Measurements from ENCODE around the gene CCN5.

CCN5 gene

DNA sequence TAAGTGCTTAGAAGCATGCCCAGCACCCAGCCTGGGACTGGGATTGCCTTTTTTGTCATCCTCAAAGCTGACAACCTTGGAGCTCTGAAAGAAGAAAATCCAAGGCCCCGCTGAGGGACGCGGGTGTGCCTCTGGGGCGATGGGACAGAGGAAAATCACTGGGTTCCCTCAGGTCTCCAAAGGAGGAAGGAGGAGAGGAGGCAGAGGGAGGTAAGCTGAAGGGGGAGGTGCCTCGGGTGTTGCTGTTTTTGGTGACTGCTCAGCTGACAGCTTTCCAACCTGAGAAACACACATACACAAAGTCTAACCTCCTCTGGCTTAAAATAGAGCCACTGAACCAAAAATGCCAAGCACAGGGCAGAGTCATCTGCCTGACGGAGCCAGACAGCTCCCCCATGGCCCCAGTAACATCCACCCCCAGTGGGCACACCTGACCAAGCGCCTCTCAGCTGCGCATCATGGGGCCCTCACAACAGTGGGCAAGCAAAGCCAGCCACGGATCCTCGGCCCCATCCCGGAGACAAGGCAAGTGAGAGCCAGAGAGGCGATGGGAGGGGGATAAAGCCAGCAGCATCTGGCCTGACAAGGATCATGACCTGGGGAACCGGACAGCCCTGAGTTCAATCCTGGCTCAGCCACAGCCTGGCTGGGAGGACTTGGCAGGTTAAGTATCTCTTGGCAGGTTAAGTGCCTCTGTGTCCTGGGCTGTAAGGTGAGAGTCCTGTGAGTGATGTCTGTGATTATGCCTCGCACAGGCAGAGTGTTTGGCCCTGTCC, 27.3 kb downstream of the CCN5 start:
- no peak for DNase-seq
- Mint-ChIP-seq H3K4me1 (ENCODE audit: low read depth in 2 of 2) (peaks cover 0 to 4% of the 10 kb centered on the region in 2 donors), H3K9me3 (no peaks in the 10 kb centered on the region), H3K4me3 (no peak overlapping the region), H3K27ac (no peak overlapping the region), H3K27me3 (peaks cover 37 to 57% of the 10 kb centered on the region in 2 donors), H3K36me3 (ENCODE audit: insufficient read depth) (no peaks in the 10 kb centered on the region)
- no peak for ATAC-seq (replicated peaks)

DNA sequence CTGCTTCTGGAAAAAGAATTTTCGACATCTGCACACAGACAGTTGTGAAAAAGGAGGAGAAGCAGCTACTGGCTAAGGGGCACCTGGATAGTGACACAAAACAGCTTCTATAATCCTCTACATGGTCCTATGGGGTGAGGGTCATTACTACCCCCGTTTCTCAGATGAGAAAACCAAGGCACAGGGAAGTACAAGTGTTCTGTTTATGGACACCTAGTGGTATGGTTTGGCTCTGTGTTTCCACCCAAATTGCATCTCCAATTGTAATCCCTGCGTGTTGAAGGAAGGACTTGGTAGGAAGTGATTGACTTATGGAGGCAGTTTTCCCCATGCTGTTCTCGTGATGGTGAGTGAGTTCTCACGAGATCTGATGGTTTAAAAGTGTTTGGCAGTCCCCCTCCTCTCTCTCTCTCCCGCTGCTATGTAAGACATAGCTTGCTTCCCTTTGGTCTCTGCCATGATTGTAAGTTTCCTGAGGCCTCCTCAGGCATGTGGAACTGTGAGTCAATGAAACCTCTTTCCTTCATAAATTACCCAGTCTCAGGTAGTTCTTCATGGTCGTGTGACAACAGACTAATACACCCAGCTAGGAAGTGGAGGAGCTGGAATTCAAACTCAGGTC, 28.0 kb downstream of the CCN5 start:
- Mint-ChIP-seq H3K27ac (no peak overlapping the region), H3K4me1 (ENCODE audit: low read depth in 2 of 2) (peaks cover 0 to 5% of the 10 kb centered on the region in 2 donors), H3K9me3 (no peaks in the 10 kb centered on the region), H3K27me3 (peaks cover 39 to 64% of the 10 kb centered on the region in 2 donors), H3K36me3 (ENCODE audit: insufficient read depth) (no peaks in the 10 kb centered on the region), H3K4me3 (no peak overlapping the region)
- DNase-seq (no peak), ATAC-seq (replicated peaks) (no peak)

DNA sequence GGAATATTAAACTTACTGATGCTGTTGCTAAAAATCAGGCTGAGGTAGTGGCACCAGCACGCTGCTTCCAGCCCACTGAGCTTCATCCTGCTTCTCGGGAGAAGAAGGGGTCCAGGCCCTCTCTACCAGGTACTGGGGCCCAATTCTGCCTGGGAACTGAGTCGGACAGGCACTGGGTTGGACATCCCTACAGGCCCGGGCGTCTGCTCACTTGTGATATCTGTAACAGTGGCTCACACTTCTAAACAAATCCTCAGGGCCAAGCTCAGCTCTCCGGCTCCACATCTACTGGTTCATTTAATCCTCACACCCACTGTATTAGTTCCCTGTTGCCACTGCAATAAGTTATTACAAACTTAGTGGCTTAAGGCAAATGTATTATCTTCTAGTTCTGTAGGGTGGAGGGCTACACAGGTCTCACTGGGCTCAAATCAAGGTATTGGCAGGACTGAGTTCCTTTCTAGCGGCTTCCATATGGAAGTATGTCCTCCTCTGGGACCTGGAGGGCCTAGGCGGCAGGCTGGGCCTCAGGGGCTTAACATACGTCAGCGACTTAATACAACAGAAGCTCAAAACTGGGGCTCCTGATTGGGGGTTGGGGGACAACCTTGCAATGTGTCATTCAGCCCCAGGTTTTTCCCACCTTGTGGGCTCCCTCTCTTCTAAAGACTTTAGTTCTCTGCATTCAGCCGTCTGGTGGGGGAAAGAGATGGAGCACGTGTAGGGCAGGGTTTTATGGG, 28.9 kb downstream of the CCN5 start:
- Mint-ChIP-seq H3K36me3 (ENCODE audit: insufficient read depth) (no peaks in the 10 kb centered on the region), H3K27ac (no peak overlapping the region), H3K27me3 (peaks cover 44 to 69% of the 10 kb centered on the region in 2 donors), H3K4me3 (no peak overlapping the region), H3K9me3 (no peaks in the 10 kb centered on the region), H3K4me1 (ENCODE audit: low read depth in 2 of 2) (peaks cover 0 to 3% of the 10 kb centered on the region in 2 donors)
- ATAC-seq (replicated peaks) = no peak
- DNase-seq = no peak

DNA sequence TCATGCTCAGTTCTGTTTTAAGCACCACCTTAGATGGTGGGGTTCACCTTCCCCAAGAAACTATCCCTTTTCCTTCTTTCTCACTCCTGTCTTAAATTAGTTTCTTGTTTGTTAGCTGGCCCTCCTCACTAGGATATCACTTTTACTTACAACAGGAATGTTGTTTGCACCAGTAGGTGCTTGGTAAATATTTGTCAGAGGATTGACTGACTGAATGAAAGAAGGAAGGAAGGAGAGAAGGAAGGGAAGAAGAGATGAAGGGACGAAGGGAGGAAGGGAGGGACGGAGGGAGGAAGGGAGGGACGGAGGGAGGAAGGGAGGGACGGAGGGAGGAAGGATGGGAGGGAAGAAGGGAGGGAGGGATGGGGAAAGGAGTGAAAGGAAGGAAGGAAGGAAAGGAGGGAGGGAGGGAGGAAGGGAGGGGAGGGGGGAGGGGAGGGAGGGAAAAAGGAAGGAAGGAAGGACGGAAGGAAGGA, 30.0 kb downstream of the CCN5 start:
- DNase-seq (no peak), ATAC-seq (replicated peaks) (no peak)
- H3K4me1 Mint-ChIP-seq (ENCODE audit: low read depth in 2 of 2) = peaks cover 0 to 3% of the 10 kb centered on the region in 2 donors
- H3K9me3 Mint-ChIP-seq = no peaks in the 10 kb centered on the region
- peak overlapping the region; percentile 7 to 60 for H3K4me3 Mint-ChIP-seq
- no peak overlapping the region for H3K27ac Mint-ChIP-seq
- H3K27me3 Mint-ChIP-seq = peaks cover 52 to 79% of the 10 kb centered on the region in 2 donors
- H3K36me3 Mint-ChIP-seq (ENCODE audit: insufficient read depth) = no peaks in the 10 kb centered on the region

DNA sequence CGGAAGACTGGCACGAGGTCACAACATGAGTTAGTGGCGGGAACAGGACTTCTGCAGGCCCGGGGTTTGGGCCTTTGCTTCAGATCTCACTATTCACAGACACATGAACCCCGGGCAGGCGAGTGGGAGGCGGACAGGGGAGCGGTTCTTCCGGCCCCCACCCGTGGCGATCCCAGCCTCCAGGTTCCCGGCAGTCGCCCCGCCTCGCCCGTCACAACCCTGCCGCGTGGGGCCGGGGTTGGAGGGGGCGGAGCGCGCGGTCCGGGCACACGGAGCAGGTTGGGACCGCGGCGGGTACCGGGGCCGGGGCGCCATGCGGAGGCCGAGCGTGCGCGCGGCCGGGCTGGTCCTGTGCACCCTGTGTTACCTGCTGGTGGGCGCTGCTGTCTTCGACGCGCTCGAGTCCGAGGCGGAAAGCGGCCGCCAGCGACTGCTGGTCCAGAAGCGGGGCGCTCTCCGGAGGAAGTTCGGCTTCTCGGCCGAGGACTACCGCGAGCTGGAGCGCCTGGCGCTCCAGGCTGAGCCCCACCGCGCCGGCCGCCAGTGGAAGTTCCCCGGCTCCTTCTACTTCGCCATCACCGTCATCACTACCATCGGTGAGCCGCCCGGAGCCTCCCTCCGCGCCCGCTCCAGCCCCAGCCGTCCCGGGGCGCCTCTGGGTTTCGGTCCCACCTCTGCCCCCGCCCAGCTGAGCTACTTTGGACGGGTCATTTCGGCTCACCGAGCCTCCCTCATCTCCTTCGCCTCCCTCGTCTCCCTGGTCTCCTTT, 30.6 kb downstream of the CCN5 start, which contains the start of gene KCNK15:
KCNK15 (plus strand) TSS at position 268 of the 769 bp plus-strand sequence; CDS start at position 314, 46 bp downstream.
- Mint-ChIP-seq H3K27me3 (peaks cover 54 to 82% of the 10 kb centered on the region in 2 donors), H3K36me3 (ENCODE audit: insufficient read depth) (no peaks in the 10 kb centered on the region), H3K27ac (no peak within 1 kb of the TSS), H3K4me1 (ENCODE audit: low read depth in 2 of 2) (peaks cover 0 to 3% of the 10 kb centered on the region in 2 donors), H3K9me3 (no peaks in the 10 kb centered on the region), H3K4me3 (peak within 1 kb of the TSS; percentile 7 to 60)
- ATAC-seq (replicated peaks) (peak; percentile 76), DNase-seq (peak; percentile 6 to 8 (median 8))

DNA sequence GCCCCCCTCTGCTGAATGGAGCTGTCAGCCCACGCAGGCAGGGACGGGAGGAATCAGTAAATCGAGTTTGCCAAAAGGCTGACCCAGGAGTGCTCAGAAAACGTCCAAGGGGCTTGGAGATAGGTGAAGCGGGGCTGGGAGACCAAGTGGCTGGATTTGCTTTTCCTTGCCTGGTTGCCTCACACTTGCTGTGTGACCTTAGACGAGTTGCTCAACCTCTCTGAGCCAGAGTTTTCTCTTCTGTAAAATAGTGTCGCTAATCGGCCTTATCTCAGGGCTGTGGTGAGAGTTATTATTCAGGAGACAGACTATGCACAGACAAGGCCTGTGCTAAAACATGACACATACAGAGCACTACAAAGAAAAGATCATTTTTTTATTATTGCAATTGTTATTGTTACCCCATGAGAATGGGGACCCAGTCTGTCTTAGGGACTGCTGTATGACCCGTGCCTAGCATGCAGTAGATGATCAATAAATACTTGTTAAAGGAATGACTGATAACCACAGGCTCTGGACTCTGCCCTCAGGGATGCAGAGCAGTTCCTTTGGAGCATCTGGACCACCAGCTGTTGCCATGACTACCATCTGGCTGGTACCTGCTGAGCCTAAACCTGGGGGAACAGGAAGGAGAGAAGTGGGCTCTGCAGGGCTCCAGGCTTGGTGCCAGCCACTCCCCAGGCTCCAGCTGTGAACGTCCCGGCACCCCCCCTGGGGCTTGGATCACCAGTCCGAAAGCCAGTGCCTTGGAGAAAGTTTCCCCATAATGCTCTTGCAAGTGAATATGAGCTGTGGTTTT, 31.4 kb downstream of the CCN5 start:
- Mint-ChIP-seq H3K4me1 (ENCODE audit: low read depth in 2 of 2) (peaks cover 0 to 3% of the 10 kb centered on the region in 2 donors), H3K27ac (no peak overlapping the region), H3K36me3 (ENCODE audit: insufficient read depth) (no peaks in the 10 kb centered on the region), H3K9me3 (no peaks in the 10 kb centered on the region), H3K27me3 (peaks cover 62 to 90% of the 10 kb centered on the region in 2 donors), H3K4me3 (peak overlapping the region; percentile 7 to 60)
- DNase-seq (no peak), ATAC-seq (replicated peaks) (no peak)

DNA sequence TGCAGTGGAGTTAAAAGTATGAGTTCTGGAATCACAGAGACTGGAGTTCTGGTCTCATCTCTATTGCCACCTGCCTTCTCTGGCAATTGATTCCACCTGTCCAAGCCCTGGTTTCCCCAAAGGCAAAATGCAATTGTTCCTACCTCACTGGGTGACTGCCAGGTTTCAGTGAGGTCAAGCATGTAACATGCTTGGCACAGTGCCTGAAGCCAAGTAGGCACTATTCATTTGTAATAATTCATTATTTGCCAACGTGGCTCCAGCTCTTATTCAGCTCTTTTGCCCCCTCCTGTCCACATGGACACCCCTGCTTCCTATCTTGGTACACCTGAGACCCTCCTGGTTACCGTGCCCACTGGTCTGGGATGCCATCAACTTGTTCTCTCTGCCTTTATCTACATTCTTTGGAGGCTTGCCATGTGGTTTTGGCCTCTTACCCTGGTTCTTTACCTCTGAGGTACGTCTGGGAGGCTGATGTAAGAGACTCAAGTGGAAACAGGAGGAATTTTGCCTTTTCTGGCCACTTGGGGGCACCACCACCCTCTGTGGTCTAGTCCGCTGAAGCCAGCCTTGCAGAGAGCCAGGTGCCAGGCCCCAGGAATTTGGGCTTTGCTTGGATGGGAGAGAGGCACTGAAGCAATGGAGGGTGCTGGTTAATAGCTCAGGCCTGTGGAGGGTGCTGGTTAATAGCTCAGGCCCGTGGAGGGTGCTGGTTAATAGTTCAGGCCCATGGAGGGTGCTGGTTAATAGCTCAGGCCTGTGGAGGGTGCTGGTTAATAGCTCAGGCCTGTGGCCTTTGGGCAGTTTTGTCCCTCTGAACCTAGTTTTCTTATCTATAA, 32.2 kb downstream of the CCN5 start:
- H3K27ac Mint-ChIP-seq = no peak overlapping the region
- H3K36me3 Mint-ChIP-seq (ENCODE audit: insufficient read depth) = no peaks in the 10 kb centered on the region
- DNase-seq = peak; percentile 34 to 40 (median 35)

DNA sequence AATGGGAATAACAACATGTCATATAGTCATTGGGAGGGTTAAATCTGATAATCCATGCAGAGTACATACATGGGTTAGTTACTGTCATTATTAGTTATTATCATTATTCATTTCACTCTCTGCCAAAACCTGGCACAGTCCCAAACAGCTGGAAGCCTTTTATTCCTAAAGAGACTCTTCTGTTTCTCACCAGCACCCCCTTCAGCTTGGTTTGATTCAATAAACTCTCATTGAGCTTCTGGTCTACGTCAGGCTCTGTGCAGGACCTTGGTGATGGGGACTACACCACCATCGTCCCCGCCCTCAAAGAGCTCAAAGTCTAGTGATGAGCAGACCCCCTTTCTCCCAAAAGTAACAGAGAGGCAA, 32.8 kb downstream of the CCN5 start:
- Mint-ChIP-seq H3K9me3 (no peaks in the 10 kb centered on the region), H3K27ac (no peak overlapping the region), H3K27me3 (peaks cover 62 to 82% of the 10 kb centered on the region in 2 donors), H3K4me1 (ENCODE audit: low read depth in 2 of 2) (peaks cover 0 to 3% of the 10 kb centered on the region in 2 donors), H3K36me3 (ENCODE audit: insufficient read depth) (no peaks in the 10 kb centered on the region), H3K4me3 (no peak overlapping the region)
- no peak for ATAC-seq (replicated peaks)
- DNase-seq = no peak

More for the DNA sequence above, 32.2 kb downstream of the CCN5 start:
- H3K4me1 Mint-ChIP-seq (ENCODE audit: low read depth in 2 of 2) = peaks cover 0 to 3% of the 10 kb centered on the region in 2 donors
- peaks cover 62 to 88% of the 10 kb centered on the region in 2 donors for H3K27me3 Mint-ChIP-seq
- H3K9me3 Mint-ChIP-seq = no peaks in the 10 kb centered on the region
- H3K4me3 Mint-ChIP-seq = peak overlapping the region in 1 of 2 donors; percentile 45
- no peak for ATAC-seq (replicated peaks)

DNA sequence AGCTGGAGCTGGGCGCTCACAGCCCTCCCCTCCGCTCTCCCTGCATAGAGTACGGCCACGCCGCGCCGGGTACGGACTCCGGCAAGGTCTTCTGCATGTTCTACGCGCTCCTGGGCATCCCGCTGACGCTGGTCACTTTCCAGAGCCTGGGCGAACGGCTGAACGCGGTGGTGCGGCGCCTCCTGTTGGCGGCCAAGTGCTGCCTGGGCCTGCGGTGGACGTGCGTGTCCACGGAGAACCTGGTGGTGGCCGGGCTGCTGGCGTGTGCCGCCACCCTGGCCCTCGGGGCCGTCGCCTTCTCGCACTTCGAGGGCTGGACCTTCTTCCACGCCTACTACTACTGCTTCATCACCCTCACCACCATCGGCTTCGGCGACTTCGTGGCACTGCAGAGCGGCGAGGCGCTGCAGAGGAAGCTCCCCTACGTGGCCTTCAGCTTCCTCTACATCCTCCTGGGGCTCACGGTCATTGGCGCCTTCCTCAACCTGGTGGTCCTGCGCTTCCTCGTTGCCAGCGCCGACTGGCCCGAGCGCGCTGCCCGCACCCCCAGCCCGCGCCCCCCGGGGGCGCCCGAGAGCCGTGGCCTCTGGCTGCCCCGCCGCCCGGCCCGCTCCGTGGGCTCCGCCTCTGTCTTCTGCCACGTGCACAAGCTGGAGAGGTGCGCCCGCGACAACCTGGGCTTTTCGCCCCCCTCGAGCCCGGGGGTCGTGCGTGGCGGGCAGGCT, 35.1 kb downstream of the CCN5 start:
- Mint-ChIP-seq H3K27me3 (peaks cover 49 to 79% of the 10 kb centered on the region in 2 donors), H3K9me3 (no peaks in the 10 kb centered on the region), H3K36me3 (ENCODE audit: insufficient read depth) (peaks cover 3% of the 10 kb centered on the region), H3K4me3 (no peak overlapping the region), H3K27ac (no peak overlapping the region), H3K4me1 (ENCODE audit: low read depth in 2 of 2) (peaks cover 0 to 3% of the 10 kb centered on the region in 2 donors)
- DNase-seq = no peak
- ATAC-seq (replicated peaks) = no peak

DNA sequence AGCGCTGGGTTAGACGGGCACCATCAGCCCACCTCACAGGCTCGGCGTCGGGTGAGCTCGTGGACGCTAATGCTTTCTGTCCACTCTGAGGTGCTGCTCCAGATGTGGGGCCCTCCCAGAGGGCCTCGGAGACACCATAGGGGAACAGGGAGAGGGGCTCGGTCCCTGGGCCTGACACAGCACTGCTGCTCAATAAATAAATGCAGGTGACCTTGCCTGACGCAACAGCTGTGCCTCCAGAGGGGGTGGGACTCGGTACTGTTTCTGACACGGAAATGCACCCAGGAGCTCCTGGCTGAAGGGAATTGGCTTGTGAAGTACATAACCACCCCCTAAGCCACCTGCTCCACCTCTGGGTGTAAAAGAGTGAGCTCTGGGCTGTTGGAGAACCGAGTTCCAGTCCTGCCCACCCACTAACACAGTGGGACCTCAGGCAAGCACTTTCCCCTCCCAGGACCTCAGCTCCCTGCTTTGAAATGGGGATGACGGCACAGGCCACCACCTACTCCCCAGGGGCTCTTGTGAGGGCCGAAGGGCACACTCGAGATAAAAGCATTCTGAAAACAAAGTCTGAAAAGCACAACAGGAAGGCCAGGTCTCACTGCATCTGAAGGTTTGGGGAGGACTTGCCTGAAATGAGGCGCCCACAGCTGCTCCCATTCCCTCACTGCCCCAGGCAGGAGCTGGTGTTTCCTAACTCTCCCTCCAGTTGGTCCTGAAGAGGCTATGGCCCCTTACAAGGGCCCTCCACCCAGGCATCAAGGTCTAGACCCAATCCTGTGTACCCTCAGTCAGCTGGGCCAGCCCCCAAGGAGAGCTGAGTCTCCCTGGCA, 37.1 kb downstream of the CCN5 start:
- peaks cover 35 to 73% of the 10 kb centered on the region in 2 donors for H3K27me3 Mint-ChIP-seq
- ATAC-seq (replicated peaks) (no peak), DNase-seq (no peak)
- no peak overlapping the region for H3K4me3 Mint-ChIP-seq
- no peak overlapping the region for H3K27ac Mint-ChIP-seq
- H3K36me3 Mint-ChIP-seq (ENCODE audit: insufficient read depth) = peaks cover 3% of the 10 kb centered on the region
- no peaks in the 10 kb centered on the region for H3K9me3 Mint-ChIP-seq
- H3K4me1 Mint-ChIP-seq (ENCODE audit: low read depth in 2 of 2) = peaks cover 0 to 3% of the 10 kb centered on the region in 2 donors

Data from effector memory CD8-positive, alpha-beta T cell (primary cell).